HG02798 (cell line): ENCODE data around the gene ADH4.
"Not testable (repeated sequence)": the region's sequence is repeated elsewhere in the genome, so short reads cannot be mapped to it uniquely, and the experiment has no call there.

ENCODE experiments used
- ATAC-seq: cut with Tn5 transposase; IDR thresholded peaks from one replicate; pipeline ENCODE4 v1.9.1; 2021; ENCODE audit warnings: mild to moderate bottlenecking; ENCODE audit not compliant: unreplicated experiment, poor library complexity

ADH4 gene

GRCh38 chr4:99144070-99144469 is at the start of gene ADH4:
Gene ADH4, minus strand, starts transcription at chr4:99144297. Its CDS starts 75 bp downstream, at chr4:99144222.
- ATAC-seq, result no peak

GRCh38 chr4:99190336-99190735 is 46.2 kb upstream of the ADH4 start:
- ATAC-seq, result no peak

GRCh38 chr4:99189900-99190299 is 45.8 kb upstream of the ADH4 start:
- ATAC-seq, result not testable (repeated sequence)

GRCh38 chr4:99186029-99186428 is 41.9 kb upstream of the ADH4 start:
- ATAC-seq, result no peak

GRCh38 chr4:99185581-99185980 is 41.5 kb upstream of the ADH4 start:
- ATAC-seq, result no peak

- ATAC-seq, result no peak
These were observed 36.4 kb upstream of the ADH4 start for GRCh38 chr4:99180382-99181070.

GRCh38 chr4:99179626-99180025 is 35.5 kb upstream of the ADH4 start:
- ATAC-seq, result no peak

GRCh38 chr4:99179178-99179577 is 35.1 kb upstream of the ADH4 start:
- no peak for ATAC-seq

- ATAC-seq, result no peak
These were observed 22.4 kb upstream of the ADH4 start for GRCh38 chr4:99166544-99166943.

- ATAC-seq, result no peak
These were observed 21.9 kb upstream of the ADH4 start for GRCh38 chr4:99165978-99166377.

GRCh38 chr4:99161373-99162099 is 17.4 kb upstream of the ADH4 start:
- ATAC-seq, result no peak

GRCh38 chr4:99159699-99160098 is 15.6 kb upstream of the ADH4 start:
- no peak for ATAC-seq

GRCh38 chr4:99157478-99157935 is 13.4 kb upstream of the ADH4 start:
- ATAC-seq, result no peak

- no peak for ATAC-seq
These were observed 12.9 kb upstream of the ADH4 start for GRCh38 chr4:99156992-99157391.

- no peak for ATAC-seq
These were observed 10.7 kb upstream of the ADH4 start for GRCh38 chr4:99154658-99155342.

GRCh38 chr4:99151995-99152394 is 7.9 kb upstream of the ADH4 start:
- ATAC-seq, result no peak

- no peak for ATAC-seq
These were observed 7.4 kb upstream of the ADH4 start for GRCh38 chr4:99151452-99151851.

- peak; percentile 43 for ATAC-seq
These were observed 5.4 kb upstream of the ADH4 start for GRCh38 chr4:99149426-99150019.

GRCh38 chr4:99148550-99148949 is 4.5 kb upstream of the ADH4 start:
- ATAC-seq, result no peak

- ATAC-seq, result no peak
These were observed 490 bp upstream of the ADH4 start for GRCh38 chr4:99144587-99144986.

- no peak for ATAC-seq
These were observed 7.8 kb downstream of the ADH4 start for GRCh38 chr4:99136329-99136728.
